Keratinocyte (primary cell): ENCODE measurements around the gene KMT2A.

Experiments
- EZH2 ChIP-seq: IDR thresholded peaks from one replicate; pipeline ENCODE4 v1.6.1; 2012; ENCODE audit warnings: inconsistent platforms, mild to moderate bottlenecking, low read length, moderate library complexity
- TF ChIP-seq, protein P1 (sequence below), 3 experiments: IDR thresholded peaks in 1 of 3; conservative IDR thresholded peaks in 1 of 3; optimal IDR thresholded peaks in 1 of 3; 2 replicates in 2 of 3; 3 replicates in 1 of 3; pipeline versions ENCODE3 to v1.5.1; 2011; ENCODE audit warnings: low read length in 3 of 3, mild to moderate bottlenecking in 3 of 3, moderate library complexity in 2 of 3, control low read depth in 1 of 3, inconsistent platforms in 1 of 3; ENCODE audit not compliant: insufficient read depth in 2 of 3; ENCODE audit errors: extremely low read depth in 1 of 3

DNA sequence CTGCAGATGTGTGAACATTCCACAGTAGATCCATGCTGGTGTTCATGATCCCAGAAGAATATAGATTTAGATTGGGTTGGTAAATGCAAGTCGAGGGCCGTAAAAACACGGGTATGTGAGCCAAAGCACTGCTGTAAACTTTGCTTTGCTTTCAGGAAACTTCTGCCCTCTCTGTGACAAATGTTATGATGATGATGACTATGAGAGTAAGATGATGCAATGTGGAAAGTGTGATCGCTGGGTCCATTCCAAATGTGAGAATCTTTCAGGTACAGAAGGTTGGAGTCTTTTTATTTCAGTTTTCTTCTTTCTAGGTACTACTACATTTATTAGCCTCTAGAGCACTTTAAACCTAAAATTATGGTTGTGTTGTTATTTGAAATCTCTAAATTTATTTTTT, 54.7 kb downstream of the KMT2A start:
- no peak for TF ChIP-seq EZH2
- TF ChIP-seq, protein P1, sequence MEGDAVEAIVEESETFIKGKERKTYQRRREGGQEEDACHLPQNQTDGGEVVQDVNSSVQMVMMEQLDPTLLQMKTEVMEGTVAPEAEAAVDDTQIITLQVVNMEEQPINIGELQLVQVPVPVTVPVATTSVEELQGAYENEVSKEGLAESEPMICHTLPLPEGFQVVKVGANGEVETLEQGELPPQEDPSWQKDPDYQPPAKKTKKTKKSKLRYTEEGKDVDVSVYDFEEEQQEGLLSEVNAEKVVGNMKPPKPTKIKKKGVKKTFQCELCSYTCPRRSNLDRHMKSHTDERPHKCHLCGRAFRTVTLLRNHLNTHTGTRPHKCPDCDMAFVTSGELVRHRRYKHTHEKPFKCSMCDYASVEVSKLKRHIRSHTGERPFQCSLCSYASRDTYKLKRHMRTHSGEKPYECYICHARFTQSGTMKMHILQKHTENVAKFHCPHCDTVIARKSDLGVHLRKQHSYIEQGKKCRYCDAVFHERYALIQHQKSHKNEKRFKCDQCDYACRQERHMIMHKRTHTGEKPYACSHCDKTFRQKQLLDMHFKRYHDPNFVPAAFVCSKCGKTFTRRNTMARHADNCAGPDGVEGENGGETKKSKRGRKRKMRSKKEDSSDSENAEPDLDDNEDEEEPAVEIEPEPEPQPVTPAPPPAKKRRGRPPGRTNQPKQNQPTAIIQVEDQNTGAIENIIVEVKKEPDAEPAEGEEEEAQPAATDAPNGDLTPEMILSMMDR (optimal IDR thresholded peaks at IDR 0.05 in 1 of 3, IDR thresholded peaks at IDR 0.05 in 1 of 3, conservative IDR thresholded peaks at IDR 0.05 in 1 of 3; ENCODE audit: extremely low read depth in 1 of 3, insufficient read depth in 2 of 3, low read length in 3 of 3) = no peak
